ENCODE data around the gene GPATCH2.
"Not testable (repeated sequence)": the region's sequence is repeated elsewhere in the genome, so short reads cannot be mapped to it uniquely, and the experiment has no call there.

The GPATCH2 gene

DNA sequence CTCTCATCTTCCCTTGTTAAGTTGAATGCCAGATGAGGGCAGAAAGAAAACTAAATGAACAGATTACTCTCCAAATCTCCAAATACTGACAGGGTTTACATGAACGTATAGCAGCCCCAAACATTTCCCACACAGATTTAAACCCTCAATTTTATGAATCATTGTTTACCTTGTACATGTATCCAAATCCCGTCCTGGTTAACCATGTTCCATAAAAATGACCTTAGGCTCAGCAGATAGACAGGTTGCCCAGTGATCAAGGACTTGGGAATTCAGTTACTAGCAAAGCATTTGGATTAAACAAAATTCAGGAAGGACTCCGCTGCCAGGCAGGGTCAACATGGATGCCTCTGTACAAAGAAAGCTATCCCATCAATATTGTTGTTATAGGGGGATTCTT is 213.5 kb downstream of the GPATCH2 start:
- 92 to 93% methylated on average over 2 to 3 of the region's 3 CpGs for WGBS, 2 experiments (ENCODE audit: insufficient coverage in 2 of 2)
- no peaks in the 10 kb centered on the region for H3K4me1 ChIP-seq (ENCODE audit: control insufficient read depth, insufficient read depth, low read length, poor library complexity, severe bottlenecking)
- no peaks in the 10 kb centered on the region for H3K36me3 ChIP-seq (ENCODE audit: control insufficient read depth, insufficient read depth, low read length)
- H3K27ac ChIP-seq (ENCODE audit: low read depth, low read length, severe bottlenecking): no peak overlapping the region
- H3K9me3 ChIP-seq (ENCODE audit: control insufficient read depth, low read length): no peaks in the 10 kb centered on the region
- no peak overlapping the region for H3K4me3 ChIP-seq (ENCODE audit: extremely low read depth, insufficient read depth, low read length, poor library complexity, severe bottlenecking)

DNA sequence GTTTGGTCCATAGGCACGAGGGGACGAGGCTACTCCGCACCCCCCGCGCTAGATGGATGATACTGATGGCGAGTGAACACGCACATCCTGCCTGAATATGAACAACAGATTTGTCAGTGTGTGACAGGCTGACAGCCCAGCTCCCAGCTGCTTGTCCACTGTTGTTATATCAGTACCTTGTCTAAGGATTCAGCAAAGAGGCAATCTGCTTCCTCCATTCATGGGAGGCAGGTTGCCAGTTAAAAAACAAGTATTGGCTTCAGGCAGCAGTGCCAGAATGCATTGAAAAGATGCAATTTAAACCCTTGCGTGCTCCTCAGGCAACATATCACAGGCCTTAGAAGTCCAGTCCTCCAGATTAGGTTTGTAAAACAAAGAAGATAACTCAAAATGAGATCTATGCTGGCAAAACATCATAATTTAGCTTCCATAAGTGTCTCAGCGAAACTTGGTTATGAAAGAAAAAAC is 223.3 kb downstream of the GPATCH2 start:
- H3K36me3 ChIP-seq (ENCODE audit: control insufficient read depth, insufficient read depth, low read length): no peaks in the 10 kb centered on the region
- WGBS, 2 experiments (ENCODE audit: insufficient coverage in 2 of 2): 95 to 96% methylated on average over 7 to 9 of the region's 9 CpGs
- no peak overlapping the region for H3K27ac ChIP-seq (ENCODE audit: low read depth, low read length, severe bottlenecking)
- no peaks in the 10 kb centered on the region for H3K4me1 ChIP-seq (ENCODE audit: control insufficient read depth, insufficient read depth, low read length, poor library complexity, severe bottlenecking)
- H3K4me3 ChIP-seq (ENCODE audit: extremely low read depth, insufficient read depth, low read length, poor library complexity, severe bottlenecking): no peak overlapping the region
- H3K9me3 ChIP-seq (ENCODE audit: control insufficient read depth, low read length): no peaks in the 10 kb centered on the region

DNA sequence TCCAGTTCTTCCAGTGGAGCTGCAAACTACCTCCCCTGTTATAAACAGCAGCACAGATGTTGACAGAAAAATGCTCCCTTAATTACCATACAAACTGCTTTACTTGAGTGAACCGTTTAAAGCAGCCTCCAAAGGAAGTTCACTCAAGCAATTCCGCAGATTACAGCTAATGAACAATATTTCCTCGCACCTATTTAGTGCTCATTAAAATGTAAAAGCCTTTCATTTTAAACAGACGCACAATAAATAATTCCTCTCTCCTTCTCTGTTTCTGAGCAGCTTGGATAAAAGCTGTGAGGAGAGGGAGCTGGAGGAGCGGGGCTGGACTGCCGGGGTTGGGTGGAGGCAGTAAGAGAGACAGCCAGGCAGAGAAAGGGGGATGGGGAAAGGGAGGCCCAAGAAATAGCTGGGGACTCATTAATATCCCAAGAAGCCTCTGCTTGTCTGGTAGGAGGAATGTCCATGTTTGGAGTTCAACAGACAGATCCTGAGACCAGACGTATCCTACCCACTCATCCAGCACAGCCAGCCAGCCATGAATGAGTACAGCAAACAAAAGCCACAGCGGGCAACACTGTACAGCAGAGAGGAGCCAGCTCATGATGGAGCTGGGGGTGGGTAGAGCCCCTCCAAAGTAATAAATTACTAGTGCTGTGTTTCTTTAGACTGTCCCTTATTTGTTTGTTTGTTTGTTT is 227.7 kb downstream of the GPATCH2 start:
- Histone ChIP-seq H3K36me3 (ENCODE audit: control insufficient read depth, insufficient read depth, low read length) (no peaks in the 10 kb centered on the region), H3K4me1 (ENCODE audit: control insufficient read depth, insufficient read depth, low read length, poor library complexity, severe bottlenecking) (no peaks in the 10 kb centered on the region), H3K9me3 (ENCODE audit: control insufficient read depth, low read length) (no peaks in the 10 kb centered on the region), H3K27ac (ENCODE audit: low read depth, low read length, severe bottlenecking) (no peak overlapping the region), H3K4me3 (ENCODE audit: extremely low read depth, insufficient read depth, low read length, poor library complexity, severe bottlenecking) (no peak overlapping the region)
- 84 to 92% methylated on average over 3 to 5 of the region's 8 CpGs for WGBS, 2 experiments (ENCODE audit: insufficient coverage in 2 of 2)

DNA sequence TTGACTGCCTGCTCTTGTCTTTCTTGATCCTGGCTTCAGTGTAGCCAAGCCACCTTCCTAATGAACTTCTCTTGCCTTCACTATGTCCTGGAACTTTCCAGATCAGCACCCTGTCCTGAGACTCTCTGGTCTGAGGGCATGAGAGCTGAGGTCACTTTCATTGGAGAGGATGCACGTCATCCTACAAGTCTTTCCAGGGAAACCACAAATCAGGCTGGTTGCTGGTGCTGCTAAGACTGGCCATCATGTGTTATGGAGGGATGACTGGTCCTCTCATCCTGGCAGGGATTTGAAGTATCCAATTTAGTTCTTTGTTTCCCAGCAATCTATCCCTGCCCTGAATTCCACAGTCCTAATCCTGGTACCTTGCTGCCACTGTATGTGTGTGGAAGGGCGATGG is 228.6 kb downstream of the GPATCH2 start:
- Histone ChIP-seq H3K36me3 (ENCODE audit: control insufficient read depth, insufficient read depth, low read length) (no peaks in the 10 kb centered on the region), H3K27ac (ENCODE audit: low read depth, low read length, severe bottlenecking) (no peak overlapping the region), H3K4me1 (ENCODE audit: control insufficient read depth, insufficient read depth, low read length, poor library complexity, severe bottlenecking) (no peaks in the 10 kb centered on the region), H3K9me3 (ENCODE audit: control insufficient read depth, low read length) (no peaks in the 10 kb centered on the region), H3K4me3 (ENCODE audit: extremely low read depth, insufficient read depth, low read length, poor library complexity, severe bottlenecking) (no peak overlapping the region)
- WGBS, 2 experiments (ENCODE audit: insufficient coverage in 2 of 2): 92% methylated on average over 1 of the region's 2 CpGs; no CpG with 5 or more reads in 1 of the 2 experiments

DNA sequence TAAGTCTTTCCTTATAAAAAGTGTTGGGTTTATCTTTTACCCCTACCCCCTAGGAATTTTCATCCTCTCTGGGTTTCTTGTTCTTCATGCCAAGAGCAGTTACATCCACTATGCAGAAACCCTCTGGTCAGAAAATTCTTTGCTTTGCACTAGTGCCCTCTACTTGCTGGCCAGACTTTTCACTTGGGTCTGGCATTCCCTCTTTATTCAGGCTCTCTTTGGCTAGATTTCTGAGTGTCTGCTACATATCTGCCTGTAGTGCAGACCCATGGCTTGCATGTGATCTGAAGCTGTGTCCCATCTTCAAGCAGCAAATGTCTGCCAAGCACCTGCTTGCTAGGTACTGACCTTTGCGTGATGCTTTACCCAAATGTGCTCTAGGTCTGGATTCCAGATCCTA is 237.0 kb downstream of the GPATCH2 start:
- Histone ChIP-seq H3K36me3 (ENCODE audit: control insufficient read depth, insufficient read depth, low read length) (no peaks in the 10 kb centered on the region), H3K27ac (ENCODE audit: low read depth, low read length, severe bottlenecking) (no peak overlapping the region), H3K4me3 (ENCODE audit: extremely low read depth, insufficient read depth, low read length, poor library complexity, severe bottlenecking) (no peak overlapping the region), H3K4me1 (ENCODE audit: control insufficient read depth, insufficient read depth, low read length, poor library complexity, severe bottlenecking) (no peaks in the 10 kb centered on the region), H3K9me3 (ENCODE audit: control insufficient read depth, low read length) (no peaks in the 10 kb centered on the region)
- 80 to 92% methylated on average over 1 of the region's 1 CpG for WGBS, 2 experiments (ENCODE audit: insufficient coverage in 2 of 2)

DNA sequence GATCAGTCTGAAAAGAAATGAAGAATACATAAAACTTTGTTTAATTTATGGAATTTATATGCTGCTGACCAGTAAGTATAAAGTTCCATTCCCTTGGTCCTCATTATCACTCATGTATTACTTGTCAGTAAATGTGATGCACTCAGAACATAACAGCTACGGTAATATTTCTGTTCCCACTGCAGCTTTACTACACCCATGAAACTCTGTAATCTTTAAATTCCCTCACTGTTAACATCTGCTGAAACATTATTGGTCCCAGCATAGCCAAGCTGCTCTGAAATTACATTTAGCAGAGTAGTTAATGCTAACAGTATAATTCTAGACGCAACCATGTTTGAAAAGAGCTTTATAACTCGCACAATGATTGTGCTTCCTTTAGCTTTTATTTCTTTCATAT is 238.4 kb downstream of the GPATCH2 start:
- 87 to 90% methylated on average over 1 to 2 of the region's 3 CpGs for WGBS, 2 experiments (ENCODE audit: insufficient coverage in 2 of 2)
- H3K36me3 ChIP-seq (ENCODE audit: control insufficient read depth, insufficient read depth, low read length): no peaks in the 10 kb centered on the region
- no peak overlapping the region for H3K4me3 ChIP-seq (ENCODE audit: extremely low read depth, insufficient read depth, low read length, poor library complexity, severe bottlenecking)
- no peak overlapping the region for H3K27ac ChIP-seq (ENCODE audit: low read depth, low read length, severe bottlenecking)
- no peaks in the 10 kb centered on the region for H3K4me1 ChIP-seq (ENCODE audit: control insufficient read depth, insufficient read depth, low read length, poor library complexity, severe bottlenecking)
- H3K9me3 ChIP-seq (ENCODE audit: control insufficient read depth, low read length): no peaks in the 10 kb centered on the region

DNA sequence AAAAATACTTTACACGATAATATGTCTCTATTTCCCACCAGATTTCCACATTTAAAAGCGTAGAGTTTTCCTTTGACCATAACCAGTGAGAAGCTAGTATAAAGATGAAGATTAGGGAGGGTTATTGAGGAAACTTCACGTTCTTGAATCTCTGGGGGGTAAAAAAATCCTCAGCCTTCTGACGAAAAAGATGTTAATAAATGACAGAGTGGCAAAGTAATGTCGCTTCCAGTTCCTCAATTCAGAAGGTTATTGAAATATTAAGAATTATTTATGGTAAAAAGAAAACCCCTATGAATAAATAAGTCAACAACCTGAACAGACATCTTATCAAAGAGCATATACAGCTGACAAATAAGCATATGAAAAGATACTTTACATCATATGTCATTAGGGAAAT is 241.0 kb downstream of the GPATCH2 start:
- WGBS, 2 experiments (ENCODE audit: insufficient coverage in 2 of 2): 72 to 84% methylated on average over 2 of the region's 5 CpGs
- Histone ChIP-seq H3K9me3 (ENCODE audit: control insufficient read depth, low read length) (no peaks in the 10 kb centered on the region), H3K4me1 (ENCODE audit: control insufficient read depth, insufficient read depth, low read length, poor library complexity, severe bottlenecking) (no peaks in the 10 kb centered on the region), H3K36me3 (ENCODE audit: control insufficient read depth, insufficient read depth, low read length) (no peaks in the 10 kb centered on the region), H3K27ac (ENCODE audit: low read depth, low read length, severe bottlenecking) (no peak overlapping the region), H3K4me3 (ENCODE audit: extremely low read depth, insufficient read depth, low read length, poor library complexity, severe bottlenecking) (no peak overlapping the region)

DNA sequence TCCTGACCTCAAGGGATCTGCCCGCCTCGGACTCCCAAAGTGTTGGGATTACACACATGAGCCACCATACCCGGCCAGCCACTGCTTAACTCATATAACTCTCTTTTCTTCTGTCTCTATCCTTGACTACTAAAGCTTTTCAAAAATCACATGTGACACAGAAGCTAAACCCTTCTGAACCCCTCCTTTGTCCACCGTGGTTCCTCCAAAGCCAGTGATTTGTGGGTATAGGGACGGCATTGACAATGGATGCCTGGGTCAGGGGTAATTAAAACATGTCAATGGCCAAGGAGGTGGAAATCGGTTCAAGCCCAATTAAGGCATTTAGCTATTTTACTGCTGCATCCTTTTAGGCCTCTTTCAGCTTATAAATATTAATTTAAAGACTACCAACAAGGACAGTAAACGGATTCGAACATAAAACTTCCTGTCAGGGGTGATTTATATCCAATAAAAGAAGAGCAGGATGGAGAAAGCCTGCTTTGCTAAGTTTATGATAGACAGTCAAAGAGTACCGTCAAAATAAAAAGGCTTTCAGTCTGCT is 242.3 kb downstream of the GPATCH2 start:
- H3K36me3 ChIP-seq (ENCODE audit: control insufficient read depth, insufficient read depth, low read length): no peaks in the 10 kb centered on the region
- no peak overlapping the region for H3K27ac ChIP-seq (ENCODE audit: low read depth, low read length, severe bottlenecking)
- no peak overlapping the region for H3K4me3 ChIP-seq (ENCODE audit: extremely low read depth, insufficient read depth, low read length, poor library complexity, severe bottlenecking)
- no peaks in the 10 kb centered on the region for H3K9me3 ChIP-seq (ENCODE audit: control insufficient read depth, low read length)
- H3K4me1 ChIP-seq (ENCODE audit: control insufficient read depth, insufficient read depth, low read length, poor library complexity, severe bottlenecking): no peaks in the 10 kb centered on the region
- 94 to 100% methylated on average over 4 to 5 of the region's 9 CpGs for WGBS, 2 experiments (ENCODE audit: insufficient coverage in 2 of 2)

DNA sequence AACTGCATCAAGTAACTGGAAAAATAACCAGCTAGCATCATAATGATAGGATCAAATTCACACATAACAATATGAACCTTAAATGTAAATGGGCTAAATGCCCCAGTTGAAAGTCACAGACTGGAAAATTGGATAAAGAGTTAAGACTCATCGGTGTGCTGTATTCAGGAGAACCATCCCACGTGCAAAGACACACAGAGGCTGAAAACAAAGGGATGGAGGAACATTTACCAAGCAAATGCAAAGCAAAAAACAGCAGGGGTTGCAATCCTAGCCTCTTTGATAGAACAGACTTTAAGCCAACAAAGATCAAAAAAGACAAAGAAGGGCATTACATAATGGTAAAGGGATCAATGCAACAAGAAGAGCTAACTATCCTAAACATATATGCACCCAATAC is 249.1 kb downstream of the GPATCH2 start:
- H3K4me3 ChIP-seq (ENCODE audit: extremely low read depth, insufficient read depth, low read length, poor library complexity, severe bottlenecking); H3K36me3 ChIP-seq (ENCODE audit: control insufficient read depth, insufficient read depth, low read length); H3K27ac ChIP-seq (ENCODE audit: low read depth, low read length, severe bottlenecking); H3K4me1 ChIP-seq (ENCODE audit: control insufficient read depth, insufficient read depth, low read length, poor library complexity, severe bottlenecking); H3K9me3 ChIP-seq (ENCODE audit: control insufficient read depth, low read length): not testable (repeated sequence)
- 10 to 40% methylated on average over 1 to 2 of the region's 2 CpGs for WGBS, 2 experiments (ENCODE audit: insufficient coverage in 2 of 2)

DNA sequence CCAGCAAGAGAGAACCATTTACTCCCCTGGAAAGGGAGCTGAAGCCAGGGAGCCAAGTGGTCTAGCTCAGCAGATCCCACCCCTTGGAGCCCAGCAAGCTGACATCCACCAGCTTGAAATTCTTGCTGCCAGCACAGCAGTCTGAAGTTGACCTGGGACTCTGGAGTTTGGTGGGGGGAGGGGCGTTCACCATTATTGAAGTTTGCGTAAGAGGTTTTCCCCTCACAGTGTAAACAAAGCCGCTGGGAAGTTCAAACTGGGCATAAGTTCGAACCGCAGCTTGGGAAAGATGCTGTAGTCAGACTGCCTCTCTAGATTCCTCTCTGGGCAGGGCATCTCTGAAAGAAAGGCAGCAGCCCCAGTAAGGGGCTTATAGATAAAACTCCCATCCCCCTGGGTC is 251.1 kb downstream of the GPATCH2 start:
- H3K4me1 ChIP-seq (ENCODE audit: control insufficient read depth, insufficient read depth, low read length, poor library complexity, severe bottlenecking); H3K4me3 ChIP-seq (ENCODE audit: extremely low read depth, insufficient read depth, low read length, poor library complexity, severe bottlenecking); H3K9me3 ChIP-seq (ENCODE audit: control insufficient read depth, low read length); H3K36me3 ChIP-seq (ENCODE audit: control insufficient read depth, insufficient read depth, low read length); H3K27ac ChIP-seq (ENCODE audit: low read depth, low read length, severe bottlenecking): not testable (repeated sequence)
- WGBS, 2 experiments (ENCODE audit: insufficient coverage in 2 of 2): 61 to 62% methylated on average over 4 to 5 of the region's 5 CpGs

DNA sequence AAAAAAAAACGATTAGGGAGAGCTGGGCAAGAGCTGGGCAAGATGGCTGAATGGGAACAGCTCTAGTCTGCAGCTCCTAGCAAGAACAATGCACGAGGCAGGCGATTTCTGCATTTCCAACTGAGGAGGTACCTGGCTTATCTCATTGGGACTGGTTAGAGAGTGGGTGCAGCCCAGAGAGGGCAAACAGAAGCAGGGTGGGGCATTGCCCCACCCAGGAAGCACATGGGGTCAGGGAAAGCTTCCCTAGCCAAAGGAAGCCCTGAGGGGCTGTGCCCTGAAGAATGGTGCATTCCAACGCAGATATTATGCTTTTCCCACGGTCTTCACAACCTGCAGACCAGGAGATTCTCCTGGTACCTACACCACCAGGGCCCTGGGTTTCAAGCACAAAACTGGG is 251.6 kb downstream of the GPATCH2 start:
- H3K9me3 ChIP-seq (ENCODE audit: control insufficient read depth, low read length): no peaks in the 10 kb centered on the region
- no peaks in the 10 kb centered on the region for H3K36me3 ChIP-seq (ENCODE audit: control insufficient read depth, insufficient read depth, low read length)
- no peak overlapping the region for H3K4me3 ChIP-seq (ENCODE audit: extremely low read depth, insufficient read depth, low read length, poor library complexity, severe bottlenecking)
- H3K4me1 ChIP-seq (ENCODE audit: control insufficient read depth, insufficient read depth, low read length, poor library complexity, severe bottlenecking): peaks cover 2% of the 10 kb centered on the region
- 64 to 75% methylated on average over 4 of the region's 5 CpGs for WGBS, 2 experiments (ENCODE audit: insufficient coverage in 2 of 2)
- H3K27ac ChIP-seq (ENCODE audit: low read depth, low read length, severe bottlenecking): no peak overlapping the region

Measured in mesodermal cell (in vitro differentiated cells).